Vagina (tissue), 2 donors: ENCODE measurements around the gene GRAP. TPM values are rescaled to one million over a fixed set of nuclear protein-coding genes. Genes with fewer than 3 reads are reported as not detected.

Experiments used
- DNase-seq, 2 donors: peaks; one replicate each; pipeline ENCODE4 v3.0.0-alpha.2; 2017; ENCODE audit errors: extremely low spot score in 2 of 2
- H3K27ac ChIP-seq: fragments of 200-600 bp; sonication (generic); one replicate; pipeline ENCODE4 v1.5.1; 2019
- H3K27me3 ChIP-seq: fragments of 200-600 bp; sonication (generic); one replicate; pipeline ENCODE4 v1.5.1; 2019
- H3K36me3 ChIP-seq, 2 donors: fragments of 200-600 bp; sonication (generic); one replicate each; pipeline ENCODE4 v1.5.1; 2017 to 2019
- H3K4me1 ChIP-seq: fragments of 200-600 bp; sonication (generic); one replicate; pipeline ENCODE4 v1.5.1; 2019
- H3K4me3 ChIP-seq, 2 donors: fragments of 200-600 bp; sonication (generic); 1 replicate in 1 of 2; 2 replicates in 1 of 2; pipeline ENCODE4 v1.5.1; 2016 to 2019
- H3K9me3 ChIP-seq: fragments of 200-600 bp; sonication (generic); one replicate; pipeline ENCODE4 v1.5.1; 2019
- POLR2A ChIP-seq, 2 donors: fragments of 450-650 bp; IDR thresholded peaks; one replicate each; pipeline ENCODE4 v1.6.1; 2017; ENCODE audit warnings: antibody characterized with exemption in 2 of 2, mild to moderate bottlenecking in 2 of 2, moderate library complexity in 2 of 2
- POLR2AphosphoS5 ChIP-seq, 2 donors: sonication (generic); formaldehyde crosslinking; IDR thresholded peaks; one replicate each; pipeline ENCODE4 v1.9.0; 2017; ENCODE audit warnings: antibody characterized with exemption in 2 of 2, mild to moderate bottlenecking in 2 of 2, low read depth in 1 of 2; ENCODE audit not compliant: insufficient read depth in 1 of 2
- intact Hi-C: fragments of 100-400 bp; cut with DNase I; formaldehyde crosslinking; loops from one replicate; pipeline ENCODE4 v1.15.1; 2023
- total RNA-seq: library from RNA; depleted of rRNA; stranded (reverse); fragments of >200 nt; gene quantifications from one replicate; pipeline ENCODE4 v1.2.3, GENCODE V29; 2016
- TF ChIP-seq, protein P1 (sequence below), 3 experiments: fragments of 450-650 bp in 2 of 3; fragments of 200-600 bp in 1 of 3; sonication (generic) in 1 of 3; IDR thresholded peaks; one replicate each; pipeline ENCODE4 v1.5.1; 2017 to 2019; ENCODE audit warnings: antibody characterized with exemption in 3 of 3, mild to moderate bottlenecking in 2 of 3, moderate library complexity in 2 of 3

GRAP gene
- total RNA-seq, 1 donor from 2014 or later: 5.2 TPM

DNA sequence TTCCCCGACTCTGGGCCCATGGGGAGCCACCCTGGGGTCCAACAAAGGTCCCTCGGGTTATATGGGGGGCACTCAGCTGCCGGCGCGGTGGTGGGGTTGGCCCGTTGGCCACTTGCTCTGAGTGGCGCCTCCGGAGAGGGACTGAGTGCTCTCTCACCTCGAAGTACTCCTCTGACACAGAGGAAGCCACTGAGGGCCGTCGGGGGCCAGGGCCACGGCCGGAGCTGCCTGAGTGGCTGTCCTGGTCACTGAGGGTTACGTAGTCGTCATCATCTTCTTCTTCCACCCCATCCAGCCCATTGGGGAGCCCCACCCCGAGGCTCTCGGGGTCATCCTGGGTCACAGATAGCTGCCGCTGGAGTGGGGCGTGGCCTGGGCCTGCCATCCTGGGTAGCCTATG lies 69.1 kb downstream of the GRAP start:
- Histone ChIP-seq H3K4me1 (peaks cover 13% of the 10 kb centered on the region), H3K27me3 (no peaks in the 10 kb centered on the region), H3K9me3 (no peaks in the 10 kb centered on the region), H3K27ac (no peak overlapping the region), H3K4me3 (no peak overlapping the region), H3K36me3 (peaks cover 0 to 12% of the 10 kb centered on the region in 2 donors)
- TF ChIP-seq, protein P1, sequence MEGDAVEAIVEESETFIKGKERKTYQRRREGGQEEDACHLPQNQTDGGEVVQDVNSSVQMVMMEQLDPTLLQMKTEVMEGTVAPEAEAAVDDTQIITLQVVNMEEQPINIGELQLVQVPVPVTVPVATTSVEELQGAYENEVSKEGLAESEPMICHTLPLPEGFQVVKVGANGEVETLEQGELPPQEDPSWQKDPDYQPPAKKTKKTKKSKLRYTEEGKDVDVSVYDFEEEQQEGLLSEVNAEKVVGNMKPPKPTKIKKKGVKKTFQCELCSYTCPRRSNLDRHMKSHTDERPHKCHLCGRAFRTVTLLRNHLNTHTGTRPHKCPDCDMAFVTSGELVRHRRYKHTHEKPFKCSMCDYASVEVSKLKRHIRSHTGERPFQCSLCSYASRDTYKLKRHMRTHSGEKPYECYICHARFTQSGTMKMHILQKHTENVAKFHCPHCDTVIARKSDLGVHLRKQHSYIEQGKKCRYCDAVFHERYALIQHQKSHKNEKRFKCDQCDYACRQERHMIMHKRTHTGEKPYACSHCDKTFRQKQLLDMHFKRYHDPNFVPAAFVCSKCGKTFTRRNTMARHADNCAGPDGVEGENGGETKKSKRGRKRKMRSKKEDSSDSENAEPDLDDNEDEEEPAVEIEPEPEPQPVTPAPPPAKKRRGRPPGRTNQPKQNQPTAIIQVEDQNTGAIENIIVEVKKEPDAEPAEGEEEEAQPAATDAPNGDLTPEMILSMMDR (IDR thresholded peaks at IDR 0.05): no peak
- TF ChIP-seq POLR2A (IDR thresholded peaks at IDR 0.05) (no peak), POLR2AphosphoS5 (IDR thresholded peaks at IDR 0.05; ENCODE audit: insufficient read depth in 1 of 2, low read depth in 1 of 2) (no peak)
- DNase-seq: no peak
- intact Hi-C loops: no loop called here

DNA sequence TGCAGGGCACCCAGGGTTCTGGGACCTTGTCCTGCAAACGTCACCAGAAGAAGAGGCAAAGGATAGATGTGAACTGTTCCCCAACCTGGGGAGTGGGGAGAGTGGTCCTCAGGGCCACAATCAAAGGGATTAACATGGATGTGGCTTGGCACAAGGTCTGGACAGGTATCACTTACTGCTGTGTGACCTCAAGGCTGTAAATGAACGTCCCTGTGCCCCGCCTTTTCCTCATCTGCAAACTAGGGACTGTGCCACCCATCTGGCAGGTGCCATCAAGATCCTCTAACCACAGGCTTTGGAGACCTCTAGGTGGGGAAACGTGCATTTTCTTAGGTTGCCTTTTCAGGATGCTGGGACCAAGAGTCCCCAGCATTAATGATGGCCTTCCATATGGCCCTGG lies 69.7 kb downstream of the GRAP start:
- intact Hi-C loops: no loop called here
- H3K27me3 ChIP-seq: no peaks in the 10 kb centered on the region
- DNase-seq: no peak
- no peak overlapping the region for H3K4me3 ChIP-seq
- no peak overlapping the region for H3K27ac ChIP-seq
- TF ChIP-seq POLR2AphosphoS5 (IDR thresholded peaks at IDR 0.05; ENCODE audit: insufficient read depth in 1 of 2, low read depth in 1 of 2) (no peak), POLR2A (IDR thresholded peaks at IDR 0.05) (no peak)
- TF ChIP-seq, protein P1 (IDR thresholded peaks at IDR 0.05): no peak
- peaks cover 0 to 12% of the 10 kb centered on the region in 2 donors for H3K36me3 ChIP-seq
- H3K4me1 ChIP-seq: peaks cover 7% of the 10 kb centered on the region
- no peaks in the 10 kb centered on the region for H3K9me3 ChIP-seq

DNA sequence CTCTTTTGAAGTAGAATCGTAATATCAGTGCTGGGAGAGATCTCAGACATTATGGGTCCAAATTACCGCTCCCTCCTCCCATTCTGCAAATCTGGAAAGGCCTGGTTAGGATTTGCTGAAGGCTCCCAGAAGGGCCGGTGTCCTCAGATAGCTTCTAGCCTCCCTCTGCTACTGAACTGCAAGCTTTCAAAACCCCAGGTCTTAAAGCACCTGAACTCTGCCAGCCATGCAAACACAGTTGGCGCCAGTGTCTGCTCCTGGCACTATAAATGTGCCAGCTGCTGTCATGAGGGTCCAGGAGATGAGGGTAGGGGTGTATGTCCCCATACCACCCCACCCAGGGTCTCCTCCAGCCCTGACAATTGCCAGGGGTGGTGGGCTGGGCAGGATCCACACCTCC lies 70.6 kb downstream of the GRAP start:
- Histone ChIP-seq H3K9me3 (no peaks in the 10 kb centered on the region), H3K4me1 (no peaks in the 10 kb centered on the region), H3K4me3 (no peak overlapping the region), H3K27me3 (no peaks in the 10 kb centered on the region), H3K36me3 (peaks cover 0 to 16% of the 10 kb centered on the region in 2 donors), H3K27ac (no peak overlapping the region)
- intact Hi-C loops: no loop called here
- DNase-seq: no peak
- TF ChIP-seq, protein P1 (IDR thresholded peaks at IDR 0.05): no peak
- TF ChIP-seq POLR2AphosphoS5 (IDR thresholded peaks at IDR 0.05; ENCODE audit: insufficient read depth in 1 of 2, low read depth in 1 of 2) (no peak), POLR2A (IDR thresholded peaks at IDR 0.05) (no peak)

DNA sequence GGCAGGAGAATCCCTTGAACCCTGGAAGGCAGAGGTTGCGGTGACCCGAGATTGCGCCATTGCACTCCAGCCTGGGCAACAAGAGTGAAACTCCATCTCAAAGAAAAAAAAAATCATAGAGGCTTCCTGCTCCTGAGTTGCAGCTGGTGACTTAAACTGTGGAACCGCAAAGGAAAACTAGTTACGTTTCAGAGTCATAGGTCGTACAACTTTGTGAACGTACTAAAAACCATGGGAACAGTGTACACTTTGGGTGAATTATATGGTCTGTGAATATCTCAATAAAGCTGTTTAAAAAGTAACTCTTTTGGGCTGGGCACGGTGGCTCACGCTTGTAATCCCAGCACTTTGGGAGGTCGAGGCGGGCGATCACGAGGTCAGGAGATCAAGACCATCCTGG lies 71.2 kb downstream of the GRAP start:
- intact Hi-C loops: no loop called here
- TF ChIP-seq POLR2AphosphoS5 (IDR thresholded peaks at IDR 0.05; ENCODE audit: insufficient read depth in 1 of 2, low read depth in 1 of 2) (no peak), POLR2A (IDR thresholded peaks at IDR 0.05) (no peak)
- TF ChIP-seq, protein P1 (IDR thresholded peaks at IDR 0.05): no peak
- H3K4me3 ChIP-seq: no peak overlapping the region
- no peaks in the 10 kb centered on the region for H3K27me3 ChIP-seq
- no peak overlapping the region for H3K27ac ChIP-seq
- H3K4me1 ChIP-seq: no peaks in the 10 kb centered on the region
- peaks cover 0 to 23% of the 10 kb centered on the region in 2 donors for H3K36me3 ChIP-seq
- H3K9me3 ChIP-seq: no peaks in the 10 kb centered on the region
- DNase-seq: no peak

DNA sequence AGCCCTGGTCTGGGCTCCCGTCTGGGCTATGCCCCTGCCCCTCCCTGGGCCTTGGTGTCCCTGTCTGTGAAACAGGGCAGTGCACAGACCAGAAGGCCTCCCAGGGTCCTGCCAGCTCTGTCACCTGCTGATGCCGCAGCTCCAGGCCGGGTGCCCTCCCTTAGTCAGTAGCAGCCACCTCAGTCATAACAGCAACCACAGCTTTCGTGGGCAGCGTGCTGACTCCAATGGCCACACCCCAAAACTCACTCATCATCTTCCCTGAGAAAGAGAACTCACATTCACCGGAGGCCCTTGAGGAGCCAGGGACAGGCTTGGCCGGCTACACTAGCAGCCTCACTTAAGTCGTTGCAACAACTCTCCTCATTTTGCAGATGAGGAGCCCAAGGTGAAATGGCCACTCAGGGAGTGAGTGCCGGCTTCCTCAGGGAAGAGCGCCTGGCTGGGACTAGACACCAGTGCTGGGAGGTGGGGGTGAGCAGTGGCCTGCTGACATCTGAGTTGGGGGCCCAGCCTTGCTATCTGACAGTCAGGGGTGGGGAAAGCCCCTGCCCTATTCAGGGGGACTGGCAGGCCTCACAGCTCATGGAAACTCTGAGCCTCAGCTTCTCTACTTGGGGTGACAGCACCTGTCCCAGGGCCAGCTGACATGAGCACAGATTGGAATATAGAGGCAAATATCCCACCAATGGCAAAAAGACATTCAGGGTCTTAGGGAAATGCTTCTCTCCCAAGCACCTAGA lies 72.2 kb downstream of the GRAP start:
- no peak for DNase-seq
- no peak overlapping the region for H3K4me3 ChIP-seq
- no peak for TF ChIP-seq POLR2AphosphoS5 (IDR thresholded peaks at IDR 0.05; ENCODE audit: insufficient read depth in 1 of 2, low read depth in 1 of 2)
- no peak for TF ChIP-seq POLR2A (IDR thresholded peaks at IDR 0.05)
- TF ChIP-seq, protein P1 (IDR thresholded peaks at IDR 0.05): no peak
- H3K36me3 ChIP-seq: peaks cover 0 to 27% of the 10 kb centered on the region in 2 donors
- H3K27me3 ChIP-seq: no peaks in the 10 kb centered on the region
- no peaks in the 10 kb centered on the region for H3K9me3 ChIP-seq
- H3K4me1 ChIP-seq: no peaks in the 10 kb centered on the region
- intact Hi-C loops: no loop called here
- peak overlapping the region; percentile 39 for H3K27ac ChIP-seq
